Measurements from ENCODE around the gene DOCK2.

Gene DOCK2

GRCh38 chr5:169646856-169647255 is 9.8 kb downstream of the DOCK2 start (continued):
- TF ChIP-seq ZNF274 (IDR thresholded peaks at IDR 0.05; ENCODE audit: low read length) = no peak
- no peak for TF ChIP-seq ZNF274 (tag by site-specific recombination; IDR thresholded peaks at IDR 0.05; ENCODE audit: borderline replicate concordance)
- TF ChIP-seq CTCF (tag by site-specific recombination; IDR thresholded peaks at IDR 0.05) = no peak
- no peak for TF ChIP-seq ZNF26 (tag by site-specific recombination; IDR thresholded peaks at IDR 0.05)
- TF ChIP-seq IKZF3 (tag by site-specific recombination; IDR thresholded peaks at IDR 0.05) = no peak

GRCh38 chr5:169647566-169647965 is 10.5 kb downstream of the DOCK2 start:
- POLR2A ChIA-PET = no interaction called here
- Histone ChIP-seq H3K27ac (ENCODE audit: extremely low read depth, low read depth, low read length) (no peak overlapping the region), H3K36me3 (ENCODE audit: control insufficient read depth in 2 of 2, insufficient read depth in 1 of 2, low read length in 2 of 2) (no peaks in the 10 kb centered on the region), H3K9me3 (ENCODE audit: control insufficient read depth, insufficient read depth, low read depth, low read length) (no peaks in the 10 kb centered on the region), H3K4me1 (ENCODE audit: control insufficient read depth, insufficient read depth, low read length) (no peaks in the 10 kb centered on the region), H3K4me3 (ENCODE audit: low read depth, low read length) (no peak overlapping the region)
- TF ChIP-seq ZNF548 (tag by site-specific recombination; IDR thresholded peaks at IDR 0.05) (no peak), ZNF513 (tag by site-specific recombination; IDR thresholded peaks at IDR 0.05) (no peak), ZNF148 (tag by site-specific recombination; IDR thresholded peaks at IDR 0.05; ENCODE audit: borderline replicate concordance) (no peak), ZNF664 (tag by site-specific recombination; IDR thresholded peaks at IDR 0.05) (no peak), REST (tag by site-specific recombination; IDR thresholded peaks at IDR 0.05) (no peak), ZNF677 (tag by site-specific recombination; IDR thresholded peaks at IDR 0.05) (no peak), FEZF1 (tag by site-specific recombination; IDR thresholded peaks at IDR 0.05) (no peak), HIC1 (tag by site-specific recombination; IDR thresholded peaks at IDR 0.05) (no peak), KLF10 (tag by site-specific recombination; IDR thresholded peaks at IDR 0.05) (no peak), ZNF843 (tag by site-specific recombination; IDR thresholded peaks at IDR 0.05) (no peak), ZNF184 (tag by site-specific recombination; IDR thresholded peaks at IDR 0.05) (no peak), SP7 (tag by site-specific recombination; IDR thresholded peaks at IDR 0.05) (no peak), ZBTB48 (tag by site-specific recombination; IDR thresholded peaks at IDR 0.05) (no peak), ZNF239 (tag by site-specific recombination; IDR thresholded peaks at IDR 0.05) (no peak), HOXD13 (CRISPR knock-in tag; IDR thresholded peaks at IDR 0.05; ENCODE audit: borderline replicate concordance) (no peak), ZBTB44 (tag by site-specific recombination; IDR thresholded peaks at IDR 0.05) (no peak), ZNF837 (tag by site-specific recombination; IDR thresholded peaks at IDR 0.05) (no peak)
- CTCF ChIA-PET = interaction anchor here (0.7 kb wide), 1 partner anchor 101 kb away, joined by 4 read pairs; no protein-coding TSS in a partner anchor

Data from HEK293 (cell line).